Gastroesophageal sphincter (tissue), 3 donors: ENCODE results near the gene VPS35L.
"Not testable (repeated sequence)": the region's sequence is repeated elsewhere in the genome, so short reads cannot be mapped to it uniquely, and the experiment has no call there.

ENCODE experiments used
- EP300 ChIP-seq: sonication (generic); formaldehyde crosslinking; IDR thresholded peaks from one replicate; pipeline ENCODE4 v1.6.1; 2017; ENCODE audit warnings: antibody characterized with exemption, mild to moderate bottlenecking
- POLR2A ChIP-seq, 2 donors: fragments of 450-650 bp; IDR thresholded peaks; one replicate each; pipeline ENCODE4 v1.6.1; 2017; ENCODE audit warnings: antibody characterized with exemption in 2 of 2, mild to moderate bottlenecking in 2 of 2, moderate library complexity in 1 of 2
- POLR2AphosphoS5 ChIP-seq: sonication (generic); formaldehyde crosslinking; IDR thresholded peaks from one replicate; pipeline ENCODE4 v1.6.1; 2017; ENCODE audit warnings: antibody characterized with exemption
- TF ChIP-seq, protein P1 (sequence below), 4 experiments: fragments of 200-600 bp in 2 of 4; fragments of 450-650 bp in 2 of 4; sonication (generic) in 1 of 4; IDR thresholded peaks; one replicate each; pipeline ENCODE4 v1.5.1; 2017 to 2019; ENCODE audit warnings: antibody characterized with exemption in 4 of 4, mild to moderate bottlenecking in 2 of 4, moderate library complexity in 2 of 4

DNA sequence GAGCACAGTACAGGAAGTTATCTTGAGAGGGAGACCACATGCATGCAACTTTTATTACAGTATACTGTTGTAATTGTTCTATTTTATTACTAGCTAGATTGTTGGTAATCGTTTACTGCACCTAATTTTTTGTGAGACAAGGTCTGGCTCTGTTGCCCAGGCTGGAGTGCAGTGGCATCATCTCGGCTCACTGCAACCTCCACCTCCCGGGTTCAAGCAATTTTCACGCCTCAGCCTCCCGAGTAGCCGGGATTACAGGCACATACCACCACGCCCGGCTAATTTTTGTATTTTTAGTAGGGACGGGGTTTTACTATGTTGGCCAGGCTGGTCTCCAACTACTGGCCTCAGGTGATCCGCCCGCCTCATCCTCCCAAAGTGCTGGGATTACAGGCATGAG lies 161.2 kb downstream of the VPS35L start:
- TF ChIP-seq EP300; POLR2A (IDR thresholded peaks at IDR 0.05); POLR2AphosphoS5: not testable (repeated sequence)
- TF ChIP-seq, protein P1, sequence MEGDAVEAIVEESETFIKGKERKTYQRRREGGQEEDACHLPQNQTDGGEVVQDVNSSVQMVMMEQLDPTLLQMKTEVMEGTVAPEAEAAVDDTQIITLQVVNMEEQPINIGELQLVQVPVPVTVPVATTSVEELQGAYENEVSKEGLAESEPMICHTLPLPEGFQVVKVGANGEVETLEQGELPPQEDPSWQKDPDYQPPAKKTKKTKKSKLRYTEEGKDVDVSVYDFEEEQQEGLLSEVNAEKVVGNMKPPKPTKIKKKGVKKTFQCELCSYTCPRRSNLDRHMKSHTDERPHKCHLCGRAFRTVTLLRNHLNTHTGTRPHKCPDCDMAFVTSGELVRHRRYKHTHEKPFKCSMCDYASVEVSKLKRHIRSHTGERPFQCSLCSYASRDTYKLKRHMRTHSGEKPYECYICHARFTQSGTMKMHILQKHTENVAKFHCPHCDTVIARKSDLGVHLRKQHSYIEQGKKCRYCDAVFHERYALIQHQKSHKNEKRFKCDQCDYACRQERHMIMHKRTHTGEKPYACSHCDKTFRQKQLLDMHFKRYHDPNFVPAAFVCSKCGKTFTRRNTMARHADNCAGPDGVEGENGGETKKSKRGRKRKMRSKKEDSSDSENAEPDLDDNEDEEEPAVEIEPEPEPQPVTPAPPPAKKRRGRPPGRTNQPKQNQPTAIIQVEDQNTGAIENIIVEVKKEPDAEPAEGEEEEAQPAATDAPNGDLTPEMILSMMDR (IDR thresholded peaks at IDR 0.05) = not testable (repeated sequence)
